ENCODE measurements around the gene TMX2. TPM values are rescaled to one million over a fixed set of nuclear protein-coding genes. Genes with fewer than 3 reads are reported as not detected.

Gene TMX2
- total and polyA plus RNA-seq, 9 of the 15 experiments (the other 6 are each of a cell fraction or from before 2014, with no cell fraction given) = 176 to 433 (median 227) TPM

GRCh38 chr11:57751676-57752253, 39.4 kb downstream of the TMX2 start, which contains the start of gene BTBD18 (continued):
- no peak for TF ChIP-seq FOXP4 (CRISPR knock-in tag; IDR thresholded peaks at IDR 0.05; ENCODE audit: borderline replicate concordance)
- TF ChIP-seq, protein P1, sequence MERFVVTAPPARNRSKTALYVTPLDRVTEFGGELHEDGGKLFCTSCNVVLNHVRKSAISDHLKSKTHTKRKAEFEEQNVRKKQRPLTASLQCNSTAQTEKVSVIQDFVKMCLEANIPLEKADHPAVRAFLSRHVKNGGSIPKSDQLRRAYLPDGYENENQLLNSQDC (CRISPR knock-in tag; IDR thresholded peaks at IDR 0.05) = no peak
- TF ChIP-seq, protein P2, sequence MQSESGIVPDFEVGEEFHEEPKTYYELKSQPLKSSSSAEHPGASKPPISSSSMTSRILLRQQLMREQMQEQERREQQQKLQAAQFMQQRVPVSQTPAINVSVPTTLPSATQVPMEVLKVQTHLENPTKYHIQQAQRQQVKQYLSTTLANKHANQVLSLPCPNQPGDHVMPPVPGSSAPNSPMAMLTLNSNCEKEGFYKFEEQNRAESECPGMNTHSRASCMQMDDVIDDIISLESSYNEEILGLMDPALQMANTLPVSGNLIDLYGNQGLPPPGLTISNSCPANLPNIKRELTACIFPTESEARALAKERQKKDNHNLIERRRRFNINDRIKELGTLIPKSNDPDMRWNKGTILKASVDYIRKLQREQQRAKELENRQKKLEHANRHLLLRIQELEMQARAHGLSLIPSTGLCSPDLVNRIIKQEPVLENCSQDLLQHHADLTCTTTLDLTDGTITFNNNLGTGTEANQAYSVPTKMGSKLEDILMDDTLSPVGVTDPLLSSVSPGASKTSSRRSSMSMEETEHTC (IDR thresholded peaks at IDR 0.05) = no peak
- no peak for TF ChIP-seq EP300 (IDR thresholded peaks at IDR 0.05; ENCODE audit: low read length)
- TF ChIP-seq KAT8 (IDR thresholded peaks at IDR 0.05; ENCODE audit: low read depth) = no peak
- TF ChIP-seq, protein P3, sequence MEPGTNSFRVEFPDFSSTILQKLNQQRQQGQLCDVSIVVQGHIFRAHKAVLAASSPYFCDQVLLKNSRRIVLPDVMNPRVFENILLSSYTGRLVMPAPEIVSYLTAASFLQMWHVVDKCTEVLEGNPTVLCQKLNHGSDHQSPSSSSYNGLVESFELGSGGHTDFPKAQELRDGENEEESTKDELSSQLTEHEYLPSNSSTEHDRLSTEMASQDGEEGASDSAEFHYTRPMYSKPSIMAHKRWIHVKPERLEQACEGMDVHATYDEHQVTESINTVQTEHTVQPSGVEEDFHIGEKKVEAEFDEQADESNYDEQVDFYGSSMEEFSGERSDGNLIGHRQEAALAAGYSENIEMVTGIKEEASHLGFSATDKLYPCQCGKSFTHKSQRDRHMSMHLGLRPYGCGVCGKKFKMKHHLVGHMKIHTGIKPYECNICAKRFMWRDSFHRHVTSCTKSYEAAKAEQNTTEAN (CRISPR knock-in tag; IDR thresholded peaks at IDR 0.05) = no peak
- TF ChIP-seq ATF3 (IDR thresholded peaks at IDR 0.05) = no peak
- no peak for TF ChIP-seq ATF3 (CRISPR knock-in tag; conservative IDR thresholded peaks at IDR 0.05)
- TF ChIP-seq USF2 (CRISPR knock-in tag; IDR thresholded peaks at IDR 0.05) = no peak
- TF ChIP-seq, protein P4, sequence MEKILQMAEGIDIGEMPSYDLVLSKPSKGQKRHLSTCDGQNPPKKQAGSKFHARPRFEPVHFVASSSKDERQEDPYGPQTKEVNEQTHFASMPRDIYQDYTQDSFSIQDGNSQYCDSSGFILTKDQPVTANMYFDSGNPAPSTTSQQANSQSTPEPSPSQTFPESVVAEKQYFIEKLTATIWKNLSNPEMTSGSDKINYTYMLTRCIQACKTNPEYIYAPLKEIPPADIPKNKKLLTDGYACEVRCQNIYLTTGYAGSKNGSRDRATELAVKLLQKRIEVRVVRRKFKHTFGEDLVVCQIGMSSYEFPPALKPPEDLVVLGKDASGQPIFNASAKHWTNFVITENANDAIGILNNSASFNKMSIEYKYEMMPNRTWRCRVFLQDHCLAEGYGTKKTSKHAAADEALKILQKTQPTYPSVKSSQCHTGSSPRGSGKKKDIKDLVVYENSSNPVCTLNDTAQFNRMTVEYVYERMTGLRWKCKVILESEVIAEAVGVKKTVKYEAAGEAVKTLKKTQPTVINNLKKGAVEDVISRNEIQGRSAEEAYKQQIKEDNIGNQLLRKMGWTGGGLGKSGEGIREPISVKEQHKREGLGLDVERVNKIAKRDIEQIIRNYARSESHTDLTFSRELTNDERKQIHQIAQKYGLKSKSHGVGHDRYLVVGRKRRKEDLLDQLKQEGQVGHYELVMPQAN (IDR thresholded peaks at IDR 0.05; ENCODE audit: borderline replicate concordance) = no peak
- TF ChIP-seq HNRNPL (IDR thresholded peaks at IDR 0.05; ENCODE audit: low read depth, low read length) = no peak
- TF ChIP-seq ZBTB26 (CRISPR knock-in tag; IDR thresholded peaks at IDR 0.05) = no peak
- TF ChIP-seq ZC3H4 (CRISPR knock-in tag; IDR thresholded peaks at IDR 0.05; ENCODE audit: borderline replicate concordance) = no peak
- TF ChIP-seq RAD21 (CRISPR knock-in tag; conservative IDR thresholded peaks at IDR 0.05 in 1 of 2, IDR thresholded peaks at IDR 0.05 in 1 of 2) = peak; percentile 54 to 67
- TF ChIP-seq ZFP1 (CRISPR knock-in tag; IDR thresholded peaks at IDR 0.05) = 0 out of 2 replicates have a peak, but pooled peaks have one; percentile 48
